Tracheal epithelial cell (primary cell): ENCODE results near the gene MAPK8IP3. TPM values are rescaled to one million over a fixed set of nuclear protein-coding genes. Genes with fewer than 3 reads are reported as not detected.

Source experiments
- total RNA-seq: library from RNA; depleted of rRNA; stranded (reverse); fragments of >200 nt; gene quantifications from 2 replicates; pipeline ENCODE4 v1.2.1, GENCODE V29; 2014

MAPK8IP3 gene
- total RNA-seq, result 20.0 and 22.2 TPM in 2 replicates

GRCh38 chr16:1705688-1706385, at the start of gene MAPK8IP3:
Gene MAPK8IP3, plus strand, starts transcription at chr16:1706195. Its CDS starts 145 bp downstream, at chr16:1706340.

GRCh38 chr16:1677942-1678499, 28.0 kb upstream of the MAPK8IP3 start, which contains the start of gene JPT2:
Gene JPT2, plus strand, starts transcription at chr16:1678279. Its CDS starts 34 bp downstream, at chr16:1678313.

GRCh38 chr16:1771188-1771863, 65.3 kb downstream of the MAPK8IP3 start, which contains the start of gene NME3:
Gene NME3, minus strand, starts transcription at chr16:1771543. Its CDS starts 9 bp downstream, at chr16:1771534.

GRCh38 chr16:1772362-1772907, 66.4 kb downstream of the MAPK8IP3 start, which contains the start of gene EME2:
Gene EME2, plus strand, starts transcription at chr16:1772810. Its CDS starts 418 bp downstream, at chr16:1773228.

GRCh38 chr16:1772908-1773702, 67.1 kb downstream of the MAPK8IP3 start, which contains the start of gene MRPS34:
Gene MRPS34, minus strand, starts transcription at chr16:1773134. Its CDS starts 15 bp downstream, at chr16:1773119.

GRCh38 chr16:1782408-1783264, 76.6 kb downstream of the MAPK8IP3 start, which contains the start of the genes NUBP2 and SPSB3:
Gene NUBP2, plus strand, starts transcription at chr16:1782960. Its CDS starts 61 bp downstream, at chr16:1783021.
Gene SPSB3, minus strand, starts transcription at chr16:1782571. Its CDS starts 1,088 bp downstream, at chr16:1781483.

GRCh38 chr16:1793578-1794220, 87.7 kb downstream of the MAPK8IP3 start, which contains the start of gene IGFALS:
Gene IGFALS, minus strand, starts transcription at chr16:1793705. Its CDS starts 53 bp downstream, at chr16:1793652.

Other genes starting within 250 kb of the MAPK8IP3 start
- 56.5 and 80.7 TPM in 2 replicates for gene CLCN7, start 231.2 kb upstream of the MAPK8IP3 start, total RNA-seq
- 0.85 TPM in 1 of 2 replicates, not detected in the other for gene PTX4, start 217.3 kb upstream of the MAPK8IP3 start, total RNA-seq
- gene TELO2, start 212.8 kb upstream of the MAPK8IP3 start, total RNA-seq, result 7.2 and 8.9 TPM in 2 replicates
- gene TMEM204, start 172.5 kb upstream of the MAPK8IP3 start, total RNA-seq, result under 0.01 and 0.72 TPM in 2 replicates
- 13.9 and 17.8 TPM in 2 replicates for gene IFT140, start 94.1 kb upstream of the MAPK8IP3 start, total RNA-seq
- 4.0 and 6.5 TPM in 2 replicates for gene CRAMP1, start 93.8 kb upstream of the MAPK8IP3 start, total RNA-seq
- gene JPT2, start 27.9 kb upstream of the MAPK8IP3 start, total RNA-seq, result 75.2 and 122 TPM in 2 replicates
- 114 and 146 TPM in 2 replicates for gene NME3, start 65.3 kb downstream of the MAPK8IP3 start, total RNA-seq
- 2.8 and 17.8 TPM in 2 replicates for gene EME2, start 66.6 kb downstream of the MAPK8IP3 start, total RNA-seq
- gene MRPS34, start 66.9 kb downstream of the MAPK8IP3 start, total RNA-seq, result 91.8 and 93.1 TPM in 2 replicates
- gene SPSB3, start 76.4 kb downstream of the MAPK8IP3 start, total RNA-seq, result 54.2 and 59.3 TPM in 2 replicates
- 82.7 and 111 TPM in 2 replicates for gene NUBP2, start 76.8 kb downstream of the MAPK8IP3 start, total RNA-seq
- under 0.01 TPM in 1 of 2 replicates, not detected in the other for gene IGFALS, start 87.5 kb downstream of the MAPK8IP3 start, total RNA-seq
- 68.2 and 75.2 TPM in 2 replicates for gene HAGH, start 120.6 kb downstream of the MAPK8IP3 start, total RNA-seq
- 56.5 and 106 TPM in 2 replicates for gene FAHD1, start 121.0 kb downstream of the MAPK8IP3 start, total RNA-seq
- gene MEIOB, start 166.0 kb downstream of the MAPK8IP3 start, total RNA-seq, result 0.24 TPM in 1 of 2 replicates, not detected in the other
- 0.24 TPM in 1 of 2 replicates, not detected in the other for gene HS3ST6, start 212.2 kb downstream of the MAPK8IP3 start, total RNA-seq
- 0.85 and 1.9 TPM in 2 replicates for gene MSRB1, start 237.0 kb downstream of the MAPK8IP3 start, total RNA-seq
- gene RPL3L, start 248.5 kb downstream of the MAPK8IP3 start, total RNA-seq, result 0.24 TPM in 1 of 2 replicates, not detected in the other